ENCODE data around the gene HTRA3. TPM values are rescaled to one million over a fixed set of nuclear protein-coding genes. Genes with fewer than 3 reads are reported as not detected.

Gene HTRA3
- total and polyA plus RNA-seq, 2 of the 8 experiments (the other 6 are each of a cell fraction or from before 2014, with no cell fraction given): 3.2 to 5.8 TPM

GRCh38 chr4:8245884-8246833 lies 23.4 kb upstream of the HTRA3 start:
- Histone ChIP-seq H3K4me3 (ENCODE audit: extremely low read depth in 1 of 4, insufficient read depth in 2 of 4, low read depth in 3 of 4, low read length in 4 of 4) (no peak overlapping the region), H3K36me3 (ENCODE audit: control insufficient read depth in 2 of 4, insufficient read depth in 4 of 4, low read length in 3 of 4) (no peaks in the 10 kb centered on the region), H4K5ac (ENCODE audit: insufficient read length, low read depth, low read length) (no peak overlapping the region), H4K91ac (replicated peaks; ENCODE audit: insufficient read length, low read length) (no peak overlapping the region), H2BK20ac (ENCODE audit: low read length) (no peak overlapping the region), H2BK120ac (replicated peaks; ENCODE audit: low read depth, low read length) (no peak overlapping the region), H3K23me2 (ENCODE audit: low read depth, low read length) (no peaks in the 10 kb centered on the region), H4K20me1 (replicated peaks in 1 of 2; ENCODE audit: control insufficient read depth in 1 of 2, insufficient read depth in 2 of 2, low read length in 2 of 2) (no peaks in the 10 kb centered on the region), H3K9me3 (ENCODE audit: insufficient read depth in 2 of 2, low read depth in 1 of 2, low read length in 1 of 2) (no peaks in the 10 kb centered on the region), H3K4ac (replicated peaks; ENCODE audit: insufficient read length, low read depth, low read length) (no peak overlapping the region), H3K27ac (ENCODE audit: low read depth, low read length) (no peak overlapping the region), H3K14ac (ENCODE audit: insufficient read length) (no peak overlapping the region), H3K79me1 (ENCODE audit: low read depth, low read length) (no peaks in the 10 kb centered on the region), H2BK12ac (ENCODE audit: low read depth, low read length) (no peak overlapping the region), H3K4me1 (replicated peaks in 1 of 4; ENCODE audit: control insufficient read depth in 3 of 4, insufficient read depth in 4 of 4, low read length in 3 of 4) (peaks cover 0 to 3% (median 0%) of the 10 kb centered on the region in 4 experiments; a peak in 3 of 7 replicates), H3K79me2 (ENCODE audit: control insufficient read depth in 1 of 2, insufficient read depth in 2 of 2, low read length in 2 of 2) (no peaks in the 10 kb centered on the region), H4K8ac (ENCODE audit: extremely low read depth, insufficient read depth, low read length) (no peak overlapping the region), H3K56ac (replicated peaks; ENCODE audit: insufficient read length, low read depth, low read length) (no peak overlapping the region), H3K9ac (replicated peaks in 1 of 4; ENCODE audit: extremely low read depth in 1 of 4, low read depth in 3 of 4, low read length in 3 of 4) (no peak overlapping the region), H3K23ac (ENCODE audit: insufficient read length) (no peak overlapping the region), H3K27me3 (replicated peaks in 1 of 4; ENCODE audit: control insufficient read depth in 3 of 4, extremely low read depth in 1 of 4, insufficient read depth in 3 of 4, low read length in 3 of 4) (no peaks in the 10 kb centered on the region), H3K18ac (ENCODE audit: extremely low read depth, low read length) (no peak overlapping the region), H2BK15ac (ENCODE audit: low read length) (no peak overlapping the region), H2AFZ (ENCODE audit: low read length) (no peak overlapping the region), H3K4me2 (ENCODE audit: insufficient read depth in 1 of 2, low read depth in 2 of 2, low read length in 2 of 2) (no peak overlapping the region), H2AK5ac (ENCODE audit: low read depth, low read length) (no peak overlapping the region), H2BK5ac (ENCODE audit: low read depth, low read length) (no peak overlapping the region)
- 89% methylated on average over 31 of the region's 31 CpGs; no CpG with 5 or more reads in 1 of the 2 experiments for WGBS, 2 experiments (ENCODE audit: extremely low coverage in 1 of 2, insufficient coverage in 1 of 2, insufficient read length in 1 of 2, insufficient replicate concordance in 2 of 2, low coverage in 1 of 2, low lambda C conversion rate in 2 of 2, missing lambda C conversion rate in 1 of 2)
- no peak for DNase-seq (ENCODE audit: low read depth in 1 of 2, low spot score in 2 of 2)
- POLR2A ChIA-PET (ENCODE audit: partially characterized antibody): no interaction called here
- no peak for FAIRE-seq
- CTCF ChIA-PET (ENCODE audit: partially characterized antibody): interaction anchor here (0.9 to 4.4 kb wide), 13 partner anchors 10 to 161 kb away, joined by 3 to 33 read pairs (median 4); no protein-coding TSS in a partner anchor
- TF ChIP-seq SP1 (IDR thresholded peaks at IDR 0.05; ENCODE audit: low read depth, low read length) (no peak), POLR2AphosphoS5 (IDR thresholded peaks at IDR 0.05; ENCODE audit: low read depth, low read length) (no peak), ZNF274 (IDR thresholded peaks at IDR 0.05; ENCODE audit: borderline replicate concordance, extremely low read depth, low read length) (no peak), ATF3 (IDR thresholded peaks at IDR 0.05; ENCODE audit: insufficient read depth, low read depth, low read length) (no peak), FOSL1 (IDR thresholded peaks at IDR 0.05; ENCODE audit: insufficient read depth, low read depth, low read length) (no peak), GABPA (IDR thresholded peaks at IDR 0.05; ENCODE audit: borderline replicate concordance, insufficient read depth, low read length) (no peak), POLR2A (IDR thresholded peaks at IDR 0.05; ENCODE audit: control extremely low read depth in 1 of 2, low read depth in 2 of 2, low read length in 2 of 2) (no peak), JUND (IDR thresholded peaks at IDR 0.05; ENCODE audit: low read length) (no peak), HDAC2 (IDR thresholded peaks at IDR 0.05; ENCODE audit: borderline replicate concordance in 1 of 2, low read depth in 2 of 2, low read length in 2 of 2) (no peak), EGR1 (IDR thresholded peaks at IDR 0.05; ENCODE audit: borderline replicate concordance, low read depth, low read length) (no peak)

All from H1 (cell line).